HG03095 (cell line): ENCODE results near the gene FLYWCH1.
A peak's percentile ranks its signal among the peaks of the same experiment; 100 is the strongest.

Experiments used
- ATAC-seq: cut with Tn5 transposase; IDR thresholded peaks from one replicate; pipeline ENCODE4 v1.9.1; 2021; ENCODE audit warnings: moderate library complexity; ENCODE audit not compliant: unreplicated experiment

Gene FLYWCH1, protein sequence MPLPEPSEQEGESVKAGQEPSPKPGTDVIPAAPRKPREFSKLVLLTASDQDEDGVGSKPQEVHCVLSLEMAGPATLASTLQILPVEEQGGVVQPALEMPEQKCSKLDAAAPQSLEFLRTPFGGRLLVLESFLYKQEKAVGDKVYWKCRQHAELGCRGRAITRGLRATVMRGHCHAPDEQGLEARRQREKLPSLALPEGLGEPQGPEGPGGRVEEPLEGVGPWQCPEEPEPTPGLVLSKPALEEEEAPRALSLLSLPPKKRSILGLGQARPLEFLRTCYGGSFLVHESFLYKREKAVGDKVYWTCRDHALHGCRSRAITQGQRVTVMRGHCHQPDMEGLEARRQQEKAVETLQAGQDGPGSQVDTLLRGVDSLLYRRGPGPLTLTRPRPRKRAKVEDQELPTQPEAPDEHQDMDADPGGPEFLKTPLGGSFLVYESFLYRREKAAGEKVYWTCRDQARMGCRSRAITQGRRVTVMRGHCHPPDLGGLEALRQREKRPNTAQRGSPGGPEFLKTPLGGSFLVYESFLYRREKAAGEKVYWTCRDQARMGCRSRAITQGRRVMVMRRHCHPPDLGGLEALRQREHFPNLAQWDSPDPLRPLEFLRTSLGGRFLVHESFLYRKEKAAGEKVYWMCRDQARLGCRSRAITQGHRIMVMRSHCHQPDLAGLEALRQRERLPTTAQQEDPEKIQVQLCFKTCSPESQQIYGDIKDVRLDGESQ

DNA sequence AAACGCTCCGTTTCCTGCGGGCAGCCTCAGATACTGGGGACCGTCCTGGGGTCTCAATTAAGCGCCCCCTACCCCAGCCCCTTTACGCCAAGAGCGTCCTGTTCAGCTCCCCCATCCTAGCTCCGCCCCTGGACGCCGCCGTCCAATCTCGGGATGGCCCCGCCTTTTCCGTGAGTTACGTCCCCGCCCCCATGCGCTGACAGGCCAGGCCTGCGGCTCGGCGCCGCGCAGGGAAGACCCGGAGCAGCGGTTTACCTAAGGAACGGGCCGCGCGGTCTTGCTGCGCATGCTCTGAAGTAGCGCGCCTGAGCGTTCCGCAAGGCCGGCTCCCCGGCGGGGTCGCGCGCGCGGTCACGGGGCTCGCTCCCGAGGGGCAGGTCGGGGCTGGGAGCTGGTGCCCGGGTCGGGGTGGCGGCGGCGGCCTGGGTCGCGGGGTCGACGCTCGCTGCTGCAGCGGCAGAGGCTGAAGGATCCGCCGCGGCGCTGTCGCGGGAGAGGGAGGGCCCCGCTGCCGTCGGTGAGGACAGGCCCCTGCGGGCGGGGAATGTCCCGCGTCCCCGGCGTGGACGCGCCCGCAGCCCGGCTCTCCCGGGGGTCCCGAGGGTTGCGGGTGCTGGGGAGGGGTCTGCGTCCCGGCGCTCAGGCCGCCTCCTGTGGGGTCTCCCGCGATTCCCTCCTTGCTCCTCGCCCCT, at the start of gene FLYWCH1:
Gene FLYWCH1 (plus strand): TSS at position 294 of the 692 bp plus-strand sequence. CDS start 17,755 bp downstream, outside the sequence.
- peak; percentile 67 for ATAC-seq

DNA sequence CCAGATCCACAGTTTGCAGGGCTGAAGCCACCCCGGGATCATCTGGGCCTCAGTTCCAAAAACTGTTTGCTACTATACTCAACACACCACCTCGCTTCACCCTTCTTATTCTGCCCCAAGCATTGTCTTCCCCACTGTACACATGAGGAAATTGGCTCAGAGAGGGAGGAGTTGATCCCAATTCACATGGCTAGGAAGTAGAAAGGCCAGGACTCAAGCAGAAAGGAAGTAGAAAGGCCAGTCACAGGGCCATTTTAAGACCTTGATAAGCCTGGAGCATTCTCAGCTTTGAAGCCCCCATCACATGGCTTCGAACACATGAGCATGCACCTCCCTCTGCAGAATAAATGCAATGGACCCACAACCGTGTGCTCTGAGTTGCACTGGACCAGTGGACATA, 46.1 kb upstream of the FLYWCH1 start:
- no peak for ATAC-seq

GRCh38 chr16:2866431-2866830, 45.3 kb upstream of the FLYWCH1 start:
- no peak for ATAC-seq

DNA sequence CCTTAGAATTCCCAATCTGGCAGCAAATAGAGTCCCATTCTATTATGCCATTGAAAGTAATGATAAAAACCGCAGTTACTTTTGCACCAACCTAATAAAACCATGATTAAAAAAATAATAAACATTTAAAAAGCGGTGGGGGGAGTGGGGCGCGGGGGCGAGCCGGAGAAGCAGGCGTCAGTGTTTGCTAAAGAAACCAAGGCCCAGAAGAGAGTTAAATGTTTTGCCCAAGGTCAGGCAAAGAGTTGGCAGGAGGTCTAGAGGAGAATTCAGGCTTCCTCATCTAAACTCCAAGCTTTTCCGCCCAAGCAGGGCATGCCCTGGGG, 44.1 kb upstream of the FLYWCH1 start:
- no peak for ATAC-seq

DNA sequence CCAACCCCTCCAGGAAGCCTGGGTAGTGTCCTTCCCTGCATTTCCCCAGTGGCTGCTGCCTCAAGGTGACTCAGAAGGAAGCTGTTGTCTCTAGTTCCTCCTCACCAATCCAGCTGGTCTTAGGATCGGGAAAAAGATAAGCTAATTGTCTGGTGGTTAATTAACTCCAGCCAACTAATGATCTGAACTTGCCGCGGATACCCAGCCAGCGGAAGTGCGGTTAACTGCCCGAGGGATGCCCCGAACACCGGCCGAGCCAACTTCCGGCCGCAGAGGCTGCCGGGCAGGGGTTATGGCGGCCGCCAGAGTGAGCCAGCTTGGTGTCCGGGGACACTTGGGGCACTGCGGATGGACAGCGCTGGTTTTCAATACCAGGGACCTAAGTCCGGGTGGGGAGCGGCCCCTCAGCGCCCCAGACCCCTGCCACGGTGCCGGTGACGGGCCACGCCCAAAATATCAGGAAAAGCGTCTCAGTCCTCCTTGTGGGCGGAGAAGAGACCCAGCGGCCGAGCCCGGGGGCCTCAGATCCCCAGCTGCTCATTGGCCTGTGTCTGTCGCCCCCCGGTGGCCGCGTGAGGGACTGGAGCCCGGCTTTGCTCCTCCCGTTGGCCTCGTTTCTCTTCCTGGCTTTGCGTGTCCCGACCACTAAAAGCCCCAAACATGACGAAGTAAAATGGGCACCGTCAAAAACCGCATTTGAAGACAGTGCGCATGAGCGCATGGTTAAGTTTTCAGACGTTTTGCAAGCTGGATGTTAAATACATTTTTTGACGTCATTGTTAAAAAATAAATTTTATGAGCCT, 43.5 kb upstream of the FLYWCH1 start:
- ATAC-seq = peak; percentile 81

DNA sequence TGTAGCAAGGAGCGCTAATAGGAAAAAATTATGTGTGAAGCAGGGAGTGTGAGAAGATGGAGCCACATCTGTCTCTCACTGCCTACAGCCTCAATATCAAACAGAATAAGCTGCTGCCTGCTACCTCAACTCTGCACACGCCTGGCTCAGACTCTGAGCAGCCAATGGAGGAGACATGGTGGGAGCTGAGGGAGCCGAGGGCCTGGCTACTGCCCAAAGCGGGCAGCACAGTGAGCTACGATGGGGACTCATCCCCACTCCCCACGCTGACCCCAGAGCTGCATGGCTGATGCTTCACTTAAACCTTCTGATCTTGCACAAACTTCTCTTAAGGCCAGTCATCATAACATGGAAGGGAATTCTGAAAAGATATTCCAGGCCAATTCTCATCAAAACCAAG, 39.8 kb upstream of the FLYWCH1 start:
- no peak for ATAC-seq

GRCh38 chr16:2874032-2874911, 37.5 kb upstream of the FLYWCH1 start:
- ATAC-seq = no peak

- ATAC-seq = no peak
Measured at GRCh38 chr16:2874912-2875362, 36.8 kb upstream of the FLYWCH1 start.

DNA sequence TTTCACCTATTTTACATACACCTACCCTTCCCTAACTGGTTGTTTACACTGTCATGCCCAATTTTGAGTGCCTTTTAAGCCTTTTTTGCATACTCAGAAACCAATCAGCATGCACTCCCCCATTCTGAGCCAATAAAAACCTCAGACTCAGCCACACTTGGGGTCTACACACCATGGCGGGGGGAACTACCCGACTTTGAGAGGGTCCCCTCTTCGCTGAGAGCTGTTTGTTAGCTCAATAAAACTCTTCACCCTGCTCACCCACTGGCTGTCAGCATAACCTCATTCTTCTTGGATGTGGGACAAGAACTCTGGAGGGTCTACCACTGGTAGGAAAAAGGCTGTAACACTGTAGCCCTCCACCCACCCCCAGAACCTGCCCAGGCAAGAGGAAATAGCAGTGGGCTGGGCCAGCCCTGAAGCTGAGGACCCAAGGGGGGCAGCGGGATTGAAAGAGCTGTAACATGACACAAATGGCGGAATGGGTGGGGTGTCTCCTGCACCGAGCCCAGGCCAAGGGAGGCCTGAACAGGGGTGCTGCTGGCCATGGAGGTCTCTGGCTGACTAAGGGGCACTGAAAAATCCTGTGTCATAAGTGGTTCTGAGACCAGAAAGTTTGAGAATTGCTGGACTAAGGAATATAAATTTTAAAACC, 31.8 kb upstream of the FLYWCH1 start:
- ATAC-seq = no peak

GRCh38 chr16:2881783-2882649, 29.7 kb upstream of the FLYWCH1 start:
- ATAC-seq = peak; percentile 9

DNA sequence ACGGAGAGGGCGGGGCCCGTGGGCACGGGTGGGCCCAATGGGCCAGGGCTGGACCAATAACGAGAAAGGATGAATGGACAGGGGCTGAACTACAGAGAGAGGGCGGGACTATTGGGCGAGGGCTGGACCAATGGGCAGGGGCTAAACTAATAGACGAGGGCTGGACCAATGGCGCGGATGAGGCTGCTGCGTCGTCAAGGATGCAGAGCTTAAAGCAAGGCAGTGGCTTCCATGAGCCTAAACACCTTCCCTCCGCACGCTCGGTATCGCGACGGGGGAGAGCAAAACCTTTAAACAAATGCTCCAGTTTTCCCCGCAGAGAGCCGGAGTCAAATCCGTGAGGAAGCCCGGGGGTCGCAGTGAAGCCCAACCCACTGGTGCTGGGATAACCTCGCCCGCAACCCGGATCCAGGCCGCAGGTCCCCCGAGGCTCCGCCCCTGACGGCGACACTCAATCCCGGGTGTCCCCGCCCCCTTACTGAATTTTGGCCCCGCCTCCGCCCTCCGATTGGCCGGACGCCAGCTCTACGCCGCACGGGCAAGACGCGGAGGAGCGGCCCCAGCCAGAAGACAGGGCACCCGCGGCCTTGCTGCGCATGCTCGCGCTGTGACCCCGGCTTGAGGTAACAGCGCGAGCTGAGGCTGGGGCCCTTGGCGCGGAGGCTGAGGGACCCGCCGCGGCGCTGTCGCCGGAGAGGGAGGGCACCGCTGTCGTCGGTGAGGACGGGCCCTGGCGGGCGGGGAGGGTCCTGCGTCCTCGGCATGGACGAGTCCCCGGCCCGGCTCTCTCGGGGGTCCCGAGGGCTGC, 28.9 kb upstream of the FLYWCH1 start, which contains the start of gene FLYWCH2:
Gene FLYWCH2 (plus strand): TSS at position 566 of the 808 bp plus-strand sequence. CDS start 13,235 bp downstream, outside the sequence.
- peak; percentile 83 for ATAC-seq

DNA sequence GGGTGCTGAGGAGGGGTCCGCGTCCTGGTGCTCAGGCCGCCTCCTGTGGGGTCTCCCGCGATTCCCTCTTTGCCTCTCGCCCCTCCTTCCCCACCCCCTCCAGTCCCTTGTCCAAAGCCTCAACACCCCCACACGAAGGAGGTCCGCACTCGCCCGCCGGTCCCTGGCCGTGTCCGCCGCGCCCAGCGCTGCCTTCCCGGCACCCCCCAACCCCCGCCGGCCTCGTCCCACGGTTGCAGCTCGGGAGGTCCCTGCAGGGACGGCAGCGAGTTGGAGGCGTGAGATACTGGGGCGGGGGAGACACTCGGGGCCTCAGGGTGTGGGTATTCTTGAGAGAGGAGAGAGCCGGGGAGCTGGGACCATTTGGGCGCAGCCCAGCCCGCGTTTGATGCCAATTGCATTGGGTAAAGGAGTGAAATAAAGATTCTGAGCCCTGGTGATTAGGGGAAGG, 28.2 kb upstream of the FLYWCH1 start:
- no peak for ATAC-seq

GRCh38 chr16:2884041-2884451, 27.7 kb upstream of the FLYWCH1 start:
- ATAC-seq = no peak

DNA sequence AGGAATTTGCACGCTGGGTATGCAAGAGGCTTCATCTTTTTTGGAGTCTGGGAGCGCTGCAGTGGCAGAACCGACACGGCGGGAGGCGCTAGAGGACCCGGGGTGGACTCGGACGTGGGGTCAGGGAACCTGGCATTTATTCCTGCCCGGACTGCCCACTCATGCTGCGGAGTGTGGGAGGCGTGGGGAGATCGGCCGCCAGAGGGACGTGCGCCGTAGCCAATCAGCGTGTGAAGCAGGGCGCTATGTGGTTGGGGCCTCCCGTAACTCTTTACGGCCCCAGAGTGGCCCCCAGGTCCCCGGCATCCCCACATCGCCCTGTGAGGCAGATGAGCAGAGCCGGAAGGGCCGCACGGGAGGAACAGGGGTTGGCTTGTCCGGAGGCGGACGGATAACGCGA, 17.5 kb upstream of the FLYWCH1 start:
- ATAC-seq = no peak

DNA sequence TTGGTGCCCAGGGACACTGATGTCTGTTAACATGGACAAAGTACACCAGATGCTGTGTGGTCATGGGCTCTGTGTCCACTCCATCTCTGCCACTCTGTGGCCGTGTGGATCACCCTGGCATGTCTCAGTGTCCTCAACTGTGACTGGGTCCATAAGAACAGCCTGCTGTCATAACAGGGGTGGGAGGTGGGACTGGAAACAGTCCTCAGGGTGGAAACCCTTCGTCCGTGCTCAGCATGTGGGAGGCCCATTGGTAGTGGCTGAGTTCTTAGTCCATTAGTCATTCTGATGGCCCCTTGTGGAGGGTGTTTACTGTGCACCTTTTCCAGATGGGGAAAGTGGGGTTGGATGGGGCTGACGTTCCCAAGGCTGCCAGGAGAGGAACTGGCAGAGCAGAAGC, 15.9 kb upstream of the FLYWCH1 start:
- ATAC-seq = no peak

DNA sequence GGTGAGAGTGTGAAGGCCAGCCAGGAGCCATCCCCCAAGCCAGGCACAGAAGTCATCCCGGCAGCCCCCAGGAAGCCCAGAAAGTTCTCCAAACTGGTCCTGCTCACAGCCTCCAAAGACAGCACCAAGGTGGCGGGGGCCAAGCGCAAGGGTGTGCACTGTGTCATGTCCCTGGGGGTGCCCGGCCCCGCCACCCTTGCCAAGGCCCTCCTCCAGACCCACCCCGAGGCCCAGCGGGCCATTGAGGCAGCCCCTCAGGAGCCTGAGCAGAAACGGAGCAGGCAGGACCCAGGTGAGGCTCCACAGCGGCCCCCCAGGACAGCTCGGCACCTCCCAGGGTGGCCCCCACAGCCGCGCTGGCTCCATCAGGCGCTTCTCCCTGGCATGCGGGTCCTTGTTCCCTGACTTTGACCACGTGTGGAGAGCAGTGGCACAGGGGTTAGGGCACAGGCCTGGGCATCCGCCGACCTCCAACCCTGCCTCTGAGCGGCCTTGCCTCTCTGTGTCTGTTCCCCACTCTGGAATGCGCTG, 15.2 kb upstream of the FLYWCH1 start:
- no peak for ATAC-seq

GRCh38 chr16:2897110-2897509, 14.6 kb upstream of the FLYWCH1 start:
- ATAC-seq = peak; percentile 63
